ENCODE results near the gene TPPP. TPM values are rescaled to one million over a fixed set of nuclear protein-coding genes. Genes with fewer than 3 reads are reported as not detected.

The TPPP gene
- total and polyA plus RNA-seq, 2 of the 13 experiments (the other 11 are each of a cell fraction or from before 2014, with no cell fraction given): 0.07 TPM; not detected in 1

- no peak overlapping the region for H3K4me3 ChIP-seq (replicated peaks in 1 of 3; ENCODE audit: insufficient read depth in 1 of 3, low read depth in 2 of 3, low read length in 3 of 3)
- no peaks in the 10 kb centered on the region for H3K27me3 ChIP-seq (ENCODE audit: control insufficient read depth in 1 of 2, insufficient read depth in 2 of 2, low read length in 2 of 2)
- POLR2A ChIA-PET: interaction anchor here (1.5 kb wide), 1 partner anchor 9 kb away, joined by 4 read pairs; no protein-coding TSS in a partner anchor
- peaks cover 24% of the 10 kb centered on the region for H3K79me2 ChIP-seq (ENCODE audit: insufficient read depth, low read length)
- H3K9ac ChIP-seq (ENCODE audit: insufficient read depth, low read depth, low read length): no peak overlapping the region
- no peaks in the 10 kb centered on the region for H3K9me3 ChIP-seq (ENCODE audit: low read length)
- FAIRE-seq: no peak
- peaks cover 54% of the 10 kb centered on the region for H3K4me1 ChIP-seq (ENCODE audit: insufficient read depth, low read length)
- whole genome bisulfite sequencing (ENCODE audit: low lambda C conversion rate): 96% methylated on average over 13 of the region's 20 CpGs
- H3K27ac ChIP-seq (ENCODE audit: extremely low read length, insufficient read depth, low read length): peak overlapping the region; percentile 22
- TF ChIP-seq CHCHD3 (CRISPR knock-in tag; IDR thresholded peaks at IDR 0.05) (no peak), NBN (conservative IDR thresholded peaks at IDR 0.05) (no peak), GPBP1L1 (CRISPR knock-in tag; IDR thresholded peaks at IDR 0.05) (no peak), NR1H2 (CRISPR knock-in tag; IDR thresholded peaks at IDR 0.05; ENCODE audit: borderline replicate concordance, low read depth) (no peak), ZMYM2 (CRISPR knock-in tag; IDR thresholded peaks at IDR 0.05) (no peak), NFE2L2 (IDR thresholded peaks at IDR 0.05; ENCODE audit: low read length) (no peak), TCF7 (IDR thresholded peaks at IDR 0.05; ENCODE audit: low read depth) (no peak), ZNF614 (CRISPR knock-in tag; IDR thresholded peaks at IDR 0.05; ENCODE audit: borderline replicate concordance) (no peak), ZNF678 (CRISPR knock-in tag; IDR thresholded peaks at IDR 0.05) (no peak), TAF15 (IDR thresholded peaks at IDR 0.05; ENCODE audit: low read depth, low read length, poor library complexity, severe bottlenecking) (no peak), SRSF1 (optimal IDR thresholded peaks at IDR 0.05; ENCODE audit: low read depth, low read length) (no peak), ZNF138 (CRISPR knock-in tag; IDR thresholded peaks at IDR 0.05; ENCODE audit: low read depth) (no peak), HINFP (CRISPR knock-in tag; IDR thresholded peaks at IDR 0.05; ENCODE audit: low read depth) (no peak), MYPOP (CRISPR knock-in tag; IDR thresholded peaks at IDR 0.05) (no peak), ZNF326 (CRISPR knock-in tag; IDR thresholded peaks at IDR 0.05; ENCODE audit: borderline replicate concordance) (no peak), ZMYM4 (CRISPR knock-in tag; IDR thresholded peaks at IDR 0.05) (no peak)
- DNase-seq (ENCODE audit: low spot score): no peak
- H4K20me1 ChIP-seq (ENCODE audit: insufficient read depth, low read length): no peaks in the 10 kb centered on the region
- ATAC-seq: peak; percentile 26
- in situ Hi-C loops (cut with HindIII; ENCODE audit: extremely low pct_ligation_motif_present, low pct_unique_long_range_greater_than_20kb): no loop called here
- H3K36me3 ChIP-seq (replicated peaks in 1 of 2; ENCODE audit: control insufficient read depth in 1 of 2, insufficient read depth in 2 of 2, low read length in 2 of 2): peaks cover 16 to 69% of the 10 kb centered on the region in 2 experiments; a peak in 4 of 5 replicates
- CTCF ChIA-PET (ENCODE audit: low intra/inter-chr PET ratio, low total read pairs): no interaction called here
- BruUV-seq (replicated peaks): no TSS peak
- intact Hi-C loops (cut with micrococcal nuclease; ENCODE audit: unreplicated experiment): no loop called here
- H2AFZ ChIP-seq (ENCODE audit: low read length): no peak overlapping the region
- no peak overlapping the region for H3K4me2 ChIP-seq (ENCODE audit: low read depth, low read length)
Measured at GRCh38 chr5:620152-620551, 73.0 kb downstream of the TPPP start.

Data from HepG2 (cell line).